Measurements from ENCODE around the gene CFAP410.
"Not testable (repeated sequence)": the region's sequence is repeated elsewhere in the genome, so short reads cannot be mapped to it uniquely, and the experiment has no call there.

CFAP410 gene

DNA sequence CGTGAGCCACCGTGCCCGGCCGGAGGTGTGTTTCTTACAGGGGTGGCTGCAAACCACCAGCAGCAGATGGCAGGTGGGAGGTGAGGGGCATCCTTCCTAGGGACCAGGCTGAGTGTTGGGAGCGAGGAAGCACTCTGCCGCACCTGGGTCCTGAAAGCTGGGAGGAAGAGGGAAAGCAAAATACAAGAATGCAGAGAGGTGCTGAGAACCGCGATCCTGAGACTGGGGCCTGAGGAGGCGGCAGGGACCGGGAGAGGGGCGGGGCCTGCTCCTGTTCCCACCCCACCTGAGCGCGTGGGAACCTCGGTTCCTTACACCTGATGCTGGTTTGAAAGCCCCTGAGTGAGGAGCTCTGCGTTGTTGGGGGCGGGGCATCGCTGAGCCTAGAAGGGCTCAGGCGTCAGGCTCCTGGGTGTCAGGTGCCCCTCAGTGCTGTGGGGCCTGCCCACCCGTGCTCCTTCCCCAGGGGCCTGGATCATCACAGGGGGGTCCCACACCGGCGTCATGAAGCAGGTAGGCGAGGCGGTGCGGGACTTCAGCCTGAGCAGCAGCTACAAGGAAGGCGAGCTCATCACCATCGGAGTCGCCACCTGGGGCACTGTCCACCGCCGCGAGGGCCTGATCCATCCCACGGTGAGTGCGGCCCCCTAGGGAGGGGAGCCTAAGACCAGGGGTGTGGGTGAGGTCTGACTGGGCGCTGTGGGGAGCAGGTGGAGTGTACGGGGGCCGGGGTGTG is 29.7 kb upstream of the CFAP410 start:
- DNase-seq = no peak

DNA sequence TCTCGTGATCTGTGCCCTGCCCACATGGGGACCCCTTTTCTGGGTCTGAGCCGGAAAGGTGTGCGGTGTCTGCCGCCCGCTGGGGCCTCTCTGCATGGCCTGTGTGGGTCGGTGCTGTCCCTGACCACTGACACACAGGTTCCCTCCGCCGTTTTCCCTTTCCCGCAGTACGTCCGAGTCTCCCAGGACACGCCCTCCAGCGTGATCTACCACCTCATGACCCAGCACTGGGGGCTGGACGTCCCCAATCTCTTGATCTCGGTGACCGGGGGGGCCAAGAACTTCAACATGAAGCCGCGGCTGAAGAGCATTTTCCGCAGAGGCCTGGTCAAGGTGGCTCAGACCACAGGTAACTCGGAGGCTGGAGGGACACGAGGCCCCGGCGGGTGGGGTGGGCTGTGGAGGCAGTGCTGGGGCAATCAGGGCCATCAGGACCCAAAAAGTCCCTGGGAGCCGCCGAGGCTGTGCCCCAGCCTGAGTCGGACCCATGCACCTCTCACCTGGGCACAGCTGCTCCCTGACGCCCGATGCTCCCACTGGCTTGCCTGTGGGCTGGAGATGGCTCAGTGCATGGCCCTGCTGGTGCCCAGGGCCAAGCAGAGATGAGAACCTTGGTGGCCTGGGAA is 27.5 kb upstream of the CFAP410 start:
- DNase-seq = no peak

DNA sequence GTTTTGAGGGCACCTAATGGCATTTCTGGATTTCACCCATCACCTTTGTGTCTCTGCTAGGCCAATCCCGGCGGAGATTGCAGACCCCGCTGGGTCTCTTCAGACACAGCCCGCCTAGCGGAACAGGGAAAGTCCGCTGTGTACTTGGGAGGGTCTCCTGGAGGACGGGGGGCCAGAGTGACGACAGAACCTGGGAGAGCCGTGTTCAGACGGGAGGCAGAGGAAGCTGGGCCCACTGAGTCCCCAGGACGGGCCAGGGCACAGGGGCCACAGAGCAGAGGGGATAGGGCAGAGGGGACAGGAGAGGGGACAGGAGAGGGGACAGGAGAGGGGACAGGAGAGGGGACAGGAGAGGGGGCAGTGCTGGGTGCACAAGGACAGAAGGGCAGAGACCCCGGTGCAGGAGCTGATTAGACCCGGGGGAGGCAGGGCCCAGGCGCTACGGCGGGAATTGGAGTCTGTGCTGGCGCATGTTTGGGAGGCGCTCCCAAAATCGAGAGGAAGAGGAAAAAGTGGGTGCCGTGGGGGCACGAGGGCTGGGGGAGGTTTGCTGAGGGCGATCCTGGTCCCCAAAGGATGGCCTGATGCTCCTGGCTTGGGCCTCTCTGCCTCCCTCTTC is 26.9 kb upstream of the CFAP410 start:
- no peak for DNase-seq

DNA sequence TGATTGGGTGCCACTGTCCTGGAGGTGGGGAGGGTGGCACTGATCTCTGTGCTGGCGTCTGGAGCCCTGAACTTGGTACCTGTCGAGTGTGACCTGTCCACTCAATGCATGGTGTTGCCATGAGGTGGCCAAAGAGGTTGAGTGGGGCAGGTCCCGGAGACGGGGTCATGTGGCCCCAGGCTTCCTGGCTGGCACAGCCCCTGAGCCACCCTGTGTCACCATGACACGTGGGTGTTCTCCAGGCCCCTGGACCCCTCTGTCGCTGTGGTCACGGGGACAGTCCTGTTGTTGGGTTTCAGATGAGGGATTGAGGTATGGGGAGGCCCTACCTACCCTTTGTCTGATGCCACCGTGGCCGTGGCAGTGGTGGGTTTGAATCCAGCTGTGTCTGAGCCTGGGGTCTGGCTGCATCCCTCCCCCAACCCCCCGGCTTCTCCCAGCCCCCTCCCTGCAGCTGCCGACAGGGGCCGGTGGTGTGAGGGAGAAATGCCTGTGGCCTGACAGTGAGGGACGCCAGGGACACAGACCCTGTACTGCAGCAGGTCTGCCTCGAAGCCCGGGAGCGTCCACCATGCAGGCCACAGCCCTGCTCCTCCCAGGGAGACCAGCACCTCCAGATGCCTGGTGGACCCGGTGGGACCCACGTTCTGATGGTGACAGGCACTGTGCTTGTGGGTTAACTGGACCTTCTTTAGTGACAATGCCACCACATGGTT is 26.2 kb upstream of the CFAP410 start:
- DNase-seq = no peak

DNA sequence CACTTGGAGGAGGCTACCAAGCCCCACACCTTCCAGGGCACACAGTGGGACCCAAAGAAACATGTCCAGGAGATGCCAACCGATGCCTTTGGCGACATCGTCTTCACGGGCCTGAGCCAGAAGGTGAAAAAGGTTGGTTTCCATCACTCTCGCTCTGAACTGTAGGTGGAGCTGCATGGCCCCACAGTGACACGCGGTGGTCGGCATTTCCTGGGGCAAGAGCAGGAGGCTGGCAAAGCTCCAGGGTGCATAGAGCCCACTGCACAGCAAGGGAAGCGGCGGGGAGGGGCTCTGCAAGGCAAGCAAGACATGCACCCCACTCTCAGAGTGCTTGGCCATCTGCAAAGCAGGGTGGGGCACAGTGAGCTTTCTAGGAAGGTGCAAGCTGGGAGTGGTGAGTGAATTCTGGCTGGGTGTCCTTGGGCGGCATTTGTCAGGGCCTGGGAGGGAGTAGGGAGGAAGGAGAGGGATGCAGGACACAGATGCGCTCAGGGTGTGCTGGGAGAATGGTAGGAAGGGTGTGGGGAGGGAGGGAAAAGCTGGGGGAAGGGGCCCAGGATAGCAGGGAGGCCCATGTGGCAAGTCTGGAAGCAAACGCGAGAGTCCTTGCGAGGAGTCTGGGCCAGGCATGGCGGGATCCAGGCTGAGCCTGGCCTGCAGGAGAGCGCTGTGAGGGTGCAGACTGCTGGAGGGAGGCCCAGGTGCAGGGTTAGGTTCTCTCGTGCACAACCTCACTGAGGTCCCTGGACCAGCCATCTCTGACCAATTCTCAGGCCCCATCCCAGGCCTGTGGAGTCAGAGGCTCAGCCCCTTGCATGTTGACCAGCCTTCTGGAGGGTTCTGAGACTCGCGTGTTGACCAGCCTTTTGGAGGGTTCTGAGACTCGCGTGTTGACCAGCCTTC is 25.2 kb upstream of the CFAP410 start:
- no peak for DNase-seq

DNA sequence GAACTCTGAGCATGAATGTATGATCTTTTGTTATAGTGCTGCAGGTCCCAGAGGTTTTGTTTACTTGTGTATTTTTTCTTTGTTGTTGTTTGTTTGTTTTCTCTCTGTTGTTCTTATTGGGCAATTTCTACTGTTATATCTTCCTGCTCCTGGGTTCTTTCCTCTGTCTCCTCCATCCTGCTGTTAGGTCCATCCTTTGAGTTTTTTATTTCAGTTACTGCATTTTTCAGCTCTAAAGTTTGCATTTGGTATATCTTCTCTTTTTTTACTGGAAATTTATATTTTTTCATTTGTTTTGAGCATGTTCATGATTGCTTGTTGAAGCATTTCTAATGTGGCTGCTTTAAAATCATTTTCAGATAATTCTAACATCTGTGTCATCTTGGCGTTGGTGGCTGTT is 24.1 kb upstream of the CFAP410 start:
- DNase-seq = no peak

DNA sequence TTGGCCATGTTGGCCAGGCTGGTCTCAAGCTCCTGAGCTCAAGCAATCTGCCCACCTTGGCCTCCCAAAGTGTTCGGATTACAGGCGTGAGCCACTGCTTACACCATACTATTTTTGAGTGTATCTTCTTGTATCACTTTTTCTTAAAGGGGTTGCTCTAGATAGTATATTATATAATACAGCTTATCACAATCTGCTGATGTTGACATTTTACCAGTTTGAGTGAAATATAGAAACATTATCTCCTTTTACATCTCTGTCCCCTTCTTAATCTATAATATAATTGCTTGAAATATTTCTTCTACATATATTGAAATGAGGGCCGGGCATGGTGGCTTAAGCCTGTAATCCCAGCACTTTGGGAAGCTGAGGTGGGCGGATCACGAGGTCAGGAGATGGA is 22.7 kb upstream of the CFAP410 start:
- not testable (repeated sequence) for DNase-seq

DNA sequence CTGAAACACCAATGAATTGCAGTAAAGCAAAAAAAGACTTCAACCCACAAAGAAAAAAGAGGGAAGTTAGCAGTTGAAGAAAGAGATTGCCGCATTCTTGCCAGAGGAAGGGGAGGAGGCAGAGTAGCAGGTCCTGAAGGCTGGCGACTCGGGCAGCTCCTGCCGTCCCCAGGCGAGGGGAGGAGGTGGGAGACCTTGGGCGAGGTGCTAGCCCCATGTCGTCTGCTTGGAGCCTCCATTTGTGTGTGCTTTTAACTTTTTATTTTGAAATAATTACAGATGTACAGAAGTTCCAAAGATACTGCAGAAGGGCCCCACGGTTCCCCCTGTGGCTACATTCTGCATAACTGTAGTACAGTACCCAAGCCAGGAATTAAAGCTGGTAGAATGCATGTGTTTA is 21.0 kb upstream of the CFAP410 start:
- no peak for DNase-seq

DNA sequence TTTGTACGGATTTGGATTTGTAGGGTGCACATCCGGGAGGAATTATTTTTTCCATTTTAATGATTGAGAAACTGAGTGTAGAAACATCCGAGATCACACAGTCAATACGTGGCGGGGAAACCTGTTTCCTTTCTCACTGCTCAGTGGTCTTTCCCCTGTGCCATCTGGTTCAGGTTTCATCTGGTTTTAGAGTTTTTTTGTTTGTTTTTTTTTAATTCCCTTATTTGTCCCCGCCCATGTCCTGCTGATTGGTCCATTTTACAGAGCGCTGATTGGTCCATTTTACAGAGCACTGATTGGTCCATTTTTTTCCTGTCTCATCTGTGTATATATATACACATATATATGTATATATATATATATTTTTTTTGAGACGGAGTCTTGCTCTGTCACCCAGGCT is 20.2 kb upstream of the CFAP410 start:
- no peak for DNase-seq

DNA sequence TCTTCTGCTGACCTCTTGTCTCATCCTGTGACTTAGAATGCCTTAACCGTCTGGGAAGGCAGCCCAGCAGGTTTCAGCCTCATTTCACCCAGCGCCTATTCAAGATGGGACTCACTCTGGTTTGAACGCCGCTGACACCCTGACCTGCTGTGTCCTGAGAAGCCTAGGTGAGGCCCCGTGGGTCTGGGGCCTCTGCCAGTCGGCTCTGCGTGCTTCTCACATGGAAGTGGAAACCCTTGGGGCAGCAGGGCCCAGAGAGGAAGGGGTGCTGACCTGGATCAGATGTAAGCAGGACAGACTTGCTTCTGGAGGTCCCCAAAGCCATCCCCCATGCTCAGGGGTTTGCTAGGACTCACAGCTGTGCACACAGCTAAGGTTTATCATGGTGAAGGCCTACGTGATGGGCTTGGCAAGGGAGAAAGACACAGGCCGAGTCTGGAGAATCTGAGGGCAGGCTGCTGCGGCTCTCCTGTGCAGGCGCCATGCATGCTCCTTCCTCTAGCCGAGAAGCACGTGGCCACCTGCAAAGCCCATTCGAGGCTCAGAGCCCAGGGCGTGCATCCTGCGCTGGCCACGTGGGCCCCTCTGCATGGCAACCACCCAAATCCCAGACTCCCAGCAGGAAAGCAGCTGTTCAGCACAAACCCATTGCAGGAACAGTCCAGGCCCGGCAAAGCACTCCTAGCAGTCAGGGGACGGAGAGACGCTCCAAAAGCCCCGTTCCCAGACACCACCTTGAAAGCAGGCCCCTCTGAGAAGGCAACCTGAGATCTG is 18.1 kb upstream of the CFAP410 start:
- no peak for DNase-seq

DNA sequence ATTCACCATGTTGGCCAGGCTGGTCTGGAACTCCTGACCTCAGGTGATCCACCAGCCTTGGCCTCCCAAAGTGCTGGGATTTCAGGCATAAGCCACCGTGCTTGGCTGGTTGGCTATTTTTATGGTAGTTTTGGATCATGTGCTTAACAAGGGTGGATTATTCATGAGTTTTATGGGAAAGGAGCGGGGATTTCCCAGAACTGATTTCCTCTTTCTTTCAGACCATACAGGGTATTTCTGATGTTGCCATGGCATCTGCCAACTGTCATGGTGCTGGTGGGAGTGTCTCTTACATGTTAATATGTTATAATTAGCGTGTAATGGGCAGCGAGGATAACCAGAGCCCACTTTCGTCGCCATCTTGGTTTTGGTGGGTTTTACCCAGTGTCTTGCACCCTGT is 17.4 kb upstream of the CFAP410 start:
- no peak for DNase-seq

DNA sequence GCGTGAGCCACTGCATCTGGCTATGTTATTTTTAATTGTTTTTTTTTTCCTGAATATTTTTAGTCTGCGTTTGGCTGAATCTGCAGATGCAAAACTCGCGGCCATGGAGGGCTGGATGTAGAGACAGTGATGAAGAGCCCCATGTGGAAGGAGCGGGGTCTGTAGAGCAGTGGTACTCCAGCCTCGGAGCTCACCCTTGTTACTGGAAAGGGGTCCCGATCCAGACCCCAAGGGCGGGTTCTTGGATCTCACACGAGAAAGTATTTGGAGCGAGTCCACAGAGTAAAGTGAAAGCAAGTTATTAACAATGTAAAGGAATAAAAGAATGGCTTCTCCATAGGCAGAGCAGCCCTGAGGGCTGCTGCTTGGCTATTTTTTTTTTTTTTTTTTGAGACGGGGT is 17.0 kb upstream of the CFAP410 start:
- no peak for DNase-seq

DNA sequence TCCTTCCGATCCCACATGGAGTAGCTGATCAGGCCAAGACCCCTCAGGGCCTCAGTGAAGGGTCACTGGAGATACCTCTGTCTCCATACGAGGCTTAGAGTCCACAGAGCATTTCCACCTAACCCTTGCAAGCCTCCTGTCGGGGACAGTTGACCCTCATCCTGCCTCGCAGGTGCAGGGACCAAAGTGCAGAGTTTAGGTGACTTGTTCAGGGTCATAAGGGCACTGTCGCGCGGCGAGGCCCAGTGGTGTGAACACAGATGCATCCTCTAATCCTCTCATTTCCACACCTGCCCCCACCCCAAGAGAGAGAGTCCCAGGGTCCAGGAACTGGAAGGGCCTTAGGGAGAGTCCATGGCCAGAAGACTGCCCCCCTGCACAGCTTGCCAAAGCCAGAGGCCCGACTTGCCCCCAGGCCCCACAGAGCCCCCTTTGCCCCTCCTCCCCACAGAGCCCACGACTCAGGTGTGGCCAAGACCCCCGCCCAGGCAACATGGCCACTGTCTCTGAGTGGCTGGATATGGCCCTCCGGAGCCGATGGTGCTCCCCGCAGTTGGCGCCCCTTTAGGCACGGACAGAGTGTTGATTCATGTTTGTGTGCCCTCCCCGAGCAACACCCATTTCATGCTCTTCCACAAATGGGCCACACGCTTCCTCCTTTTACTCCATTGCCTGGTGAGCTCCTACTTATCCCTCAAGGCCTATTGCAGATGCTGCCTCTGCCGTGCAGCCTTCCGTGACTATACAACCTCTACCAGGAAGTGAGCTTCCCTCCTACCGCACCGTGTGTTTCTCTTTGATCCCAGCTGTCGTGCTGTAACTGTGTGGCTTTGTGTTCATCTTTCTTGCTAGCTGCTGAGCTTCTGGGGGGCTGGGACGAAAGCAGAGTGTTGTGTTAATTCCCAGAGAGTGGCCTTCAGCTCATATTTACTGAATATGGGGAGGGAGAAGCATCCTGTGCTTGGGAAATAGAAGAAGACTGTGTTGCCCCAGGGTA is 15.9 kb upstream of the CFAP410 start:
- no peak for DNase-seq

DNA sequence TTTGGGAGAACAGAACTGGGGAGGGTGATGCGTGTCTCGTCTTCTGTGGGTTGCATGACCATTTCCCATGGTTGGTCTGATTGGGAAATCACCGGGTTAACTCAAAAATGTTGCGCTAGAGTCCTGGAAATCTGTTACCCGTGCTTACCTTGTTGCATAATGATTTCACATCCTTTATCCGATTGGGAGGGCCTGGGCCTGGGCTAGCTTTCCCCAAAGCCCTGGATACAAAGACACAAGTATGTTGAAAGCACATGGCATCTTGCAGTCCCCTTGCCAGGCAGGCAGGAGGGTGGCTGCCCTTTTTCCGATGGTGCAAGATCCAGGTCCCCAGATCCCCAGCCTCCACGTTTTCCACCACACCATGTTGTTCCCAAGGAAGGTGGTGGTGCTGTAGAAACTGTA is 14.8 kb upstream of the CFAP410 start:
- no peak for DNase-seq

DNA sequence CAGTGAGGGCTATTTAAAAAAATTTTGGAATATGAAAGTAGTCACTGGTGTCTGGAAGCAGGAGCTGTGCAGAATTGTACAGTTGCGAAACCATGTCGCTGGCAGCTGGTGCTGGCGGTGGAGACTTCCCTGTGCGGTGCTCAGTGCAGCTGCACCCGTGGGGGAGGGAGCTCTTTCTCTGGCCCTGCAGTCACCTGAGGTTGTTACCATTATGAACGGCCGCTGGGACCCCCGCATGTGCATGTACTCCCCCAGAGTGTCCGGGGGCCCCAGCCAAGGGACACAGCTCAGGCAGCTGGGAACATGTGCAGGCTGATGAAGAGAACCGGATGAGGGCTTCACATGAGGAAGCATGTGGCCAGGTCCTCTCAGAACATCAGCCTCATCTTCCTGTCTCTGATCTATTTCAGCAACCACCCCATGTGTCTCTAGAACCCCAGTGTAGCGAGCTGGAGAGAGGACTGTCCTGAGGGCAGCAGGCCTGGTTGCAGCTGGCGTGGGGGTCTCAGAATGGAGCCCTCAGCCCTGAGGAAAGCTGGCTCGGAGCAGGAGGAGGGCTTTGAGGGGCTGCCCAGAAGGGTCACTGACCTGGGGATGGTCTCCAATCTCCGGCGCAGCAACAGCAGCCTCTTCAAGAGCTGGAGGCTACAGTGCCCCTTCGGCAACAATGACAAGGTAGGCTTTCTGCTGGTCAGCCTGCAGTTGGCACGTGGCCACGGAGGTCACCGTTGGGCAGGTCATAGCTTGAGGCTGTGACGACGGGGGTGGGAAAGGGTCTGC is 14.2 kb upstream of the CFAP410 start, which contains the start of gene TRPM2:
TRPM2 (plus strand) TSS at position 431 of the 780 bp plus-strand sequence; CDS start at position 511, 80 bp downstream.
- DNase-seq = no peak

DNA sequence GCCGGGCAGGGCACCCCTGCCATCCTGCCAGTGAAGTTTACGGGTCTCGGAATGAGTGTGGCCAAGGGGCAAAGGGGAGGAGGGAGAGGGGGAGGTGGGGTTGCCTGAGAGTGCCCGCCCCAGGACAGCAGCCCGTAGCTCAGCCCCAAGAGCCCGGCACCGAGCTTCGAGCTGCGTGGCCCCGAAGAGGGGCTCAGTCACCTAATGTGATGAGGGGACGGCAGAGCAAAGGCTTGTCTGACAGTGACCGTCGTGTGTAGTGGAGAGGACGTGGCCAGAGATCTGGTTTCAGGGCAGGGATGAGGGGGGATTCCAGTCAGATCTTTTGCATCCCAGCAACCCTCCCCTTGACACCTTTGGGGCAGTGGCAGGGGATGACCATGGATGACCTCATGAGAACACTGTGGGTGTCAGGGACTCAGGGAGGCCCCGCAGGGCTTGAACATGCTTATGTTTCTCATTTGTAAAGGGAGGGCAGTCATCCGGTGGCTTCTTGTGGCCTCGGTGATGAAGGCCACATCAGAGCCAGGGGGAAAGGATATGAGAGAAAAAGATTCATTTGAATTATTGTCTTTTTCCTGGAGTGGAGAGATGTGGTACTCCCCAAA is 13.2 kb upstream of the CFAP410 start:
- DNase-seq = no peak

DNA sequence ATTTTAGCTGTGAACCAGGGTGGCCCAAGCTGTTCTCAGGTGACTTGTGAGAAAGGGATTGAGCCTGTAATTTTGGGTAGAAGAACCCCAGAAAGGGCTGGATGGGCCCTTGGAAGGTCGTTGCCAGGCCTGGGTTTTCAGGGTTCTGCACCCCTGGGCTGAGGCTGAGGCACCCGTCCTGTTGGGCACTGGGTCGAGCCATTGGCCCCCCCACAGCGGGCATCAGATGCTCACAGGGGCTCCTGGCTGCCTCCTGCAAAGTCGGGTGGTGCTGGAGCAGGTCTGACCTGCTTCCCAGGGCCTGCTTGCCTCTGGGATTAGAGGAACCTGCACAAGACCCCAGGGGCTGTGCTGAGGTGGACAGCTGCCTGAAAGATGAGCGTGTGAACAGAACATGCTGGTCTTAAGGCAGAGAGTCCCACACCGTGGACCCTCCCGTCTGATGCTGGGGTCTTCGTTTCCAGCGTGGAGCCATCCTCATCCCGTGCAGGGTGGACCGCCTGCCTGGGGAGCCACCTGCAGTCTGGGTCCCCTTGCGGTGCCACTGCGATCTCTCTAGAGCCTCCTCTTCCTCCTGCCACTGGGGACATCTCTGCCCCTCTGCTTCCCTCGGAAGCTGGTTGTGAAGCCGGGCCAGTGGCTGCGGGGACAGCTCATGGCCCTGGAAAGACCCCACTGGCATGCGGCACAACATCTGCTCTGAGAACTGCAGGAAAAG is 12.5 kb upstream of the CFAP410 start:
- no peak for DNase-seq

DNA sequence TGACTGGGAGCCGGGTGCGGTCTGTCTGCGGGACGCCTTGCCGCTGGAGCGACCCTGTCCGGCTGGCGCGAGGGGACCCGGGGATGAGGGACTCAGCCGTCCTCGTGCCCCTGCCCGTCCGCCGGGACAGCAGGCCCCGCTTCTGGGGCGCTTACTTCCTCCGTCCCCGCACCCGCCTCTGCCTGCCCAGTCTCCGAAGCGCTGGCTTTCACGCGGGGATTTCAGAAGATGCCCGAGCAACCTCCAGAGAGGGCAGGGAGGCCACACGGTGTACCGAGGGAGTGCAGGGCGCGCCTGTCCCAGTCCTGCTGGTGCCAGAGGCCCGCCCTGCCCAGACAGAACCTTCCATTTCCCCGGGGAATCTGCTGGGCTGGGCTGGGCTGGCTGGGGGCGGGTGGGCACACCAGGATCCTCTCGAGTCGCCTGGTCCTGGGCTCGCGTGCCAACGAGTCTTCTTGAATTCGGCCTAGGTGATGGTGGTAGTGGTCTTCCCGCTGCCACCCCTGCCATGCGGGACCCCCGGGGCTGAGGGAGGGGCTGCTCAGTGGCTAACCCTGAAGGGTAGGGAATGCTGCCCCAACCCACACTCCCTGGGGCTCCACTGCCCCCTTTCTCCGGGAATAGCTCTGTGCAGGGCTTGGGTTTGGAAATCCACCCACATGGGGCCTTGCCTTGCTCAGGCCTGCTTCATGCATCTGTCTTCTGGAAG is 11.7 kb upstream of the CFAP410 start:
- DNase-seq = no peak
